T-cell (primary cell): Measurements from ENCODE around the gene ANKRD28. TPM values are rescaled to one million over a fixed set of nuclear protein-coding genes. Genes with fewer than 3 reads are reported as not detected.

Experiments
- ATAC-seq, 4 experiments: fragments of 200-7000 bp in 3 of 4; fragments of 150-1000 bp in 1 of 4; cut with Tn5 transposase; replicated peaks in 1 of 4; 1 replicate in 3 of 4; 2 replicates in 1 of 4; pipeline ENCODE4 v1.10.0; 2021; ENCODE audit warnings: moderate library complexity in 3 of 4, mild to moderate bottlenecking in 2 of 4, moderate number of reproducible peaks in 1 of 4
- CTCF ChIA-PET, 2 donors: fragments of 300-600 bp; sonication (Branson Sonifier 250); formaldehyde crosslinking; loops; one replicate each; lab custom pipeline; 2022; ENCODE audit warnings: antibody characterized with exemption in 2 of 2; lab: Charles Lee
- POLR2A ChIA-PET, 2 donors: fragments of 300-600 bp; sonication (Branson Sonifier 250); formaldehyde crosslinking; loops; one replicate each; lab custom pipeline; 2022; ENCODE audit warnings: antibody characterized with exemption in 2 of 2; lab: Charles Lee
- DNase-seq, 35 experiments: peaks; one replicate each; pipeline versions ENCODE4 v3.0.0 to v3.0.0-alpha.2; 2013 to 2023
- H3K27ac ChIP-seq: one replicate; pipeline ENCODE4 v1.5.1; 2013; ENCODE audit warnings: low read length
- H3K27me3 ChIP-seq, 2 experiments: replicated peaks in 1 of 2; 1 replicate in 1 of 2; 2 replicates in 1 of 2; pipeline versions ENCODE4 v1.6.1 to v1.7.0; 2013; ENCODE audit warnings: low read length in 1 of 2, mixed read lengths in 1 of 2; ENCODE audit not compliant: control insufficient read depth in 2 of 2, insufficient read depth in 2 of 2; ENCODE audit errors: extremely low read depth in 1 of 2
- H3K36me3 ChIP-seq, 2 donors: 1 replicate in 1 of 2; 2 replicates in 1 of 2; pipeline versions ENCODE4 v1.6.1 to v1.7.0; 2013; ENCODE audit warnings: low read length in 1 of 2; ENCODE audit not compliant: control insufficient read depth in 2 of 2, insufficient read depth in 1 of 2; ENCODE audit errors: extremely low read depth in 1 of 2
- H3K4me1 ChIP-seq, 2 experiments: 1 replicate in 1 of 2; 2 replicates in 1 of 2; pipeline versions ENCODE4 v1.6.1 to v1.7.0; 2013; ENCODE audit warnings: low read length in 2 of 2, mixed read lengths in 1 of 2; ENCODE audit not compliant: insufficient read depth in 2 of 2, control insufficient read depth in 1 of 2; ENCODE audit errors: extremely low read depth in 1 of 2
- H3K4me3 ChIP-seq, 2 donors: 1 replicate in 1 of 2; 2 replicates in 1 of 2; pipeline versions ENCODE4 v1.5.1 to v1.7.0; 2013; ENCODE audit warnings: mild to moderate bottlenecking in 2 of 2, low read length in 1 of 2, moderate library complexity in 1 of 2; ENCODE audit not compliant: control insufficient read depth in 1 of 2; ENCODE audit errors: extremely low read depth in 1 of 2
- H3K9me3 ChIP-seq: 2 replicates; pipeline ENCODE4 v1.7.0; 2013
- H3K27ac Mint-ChIP-seq, 2 donors: one replicate each; pipeline ENCODE4 v1.8.0; 2020 to 2021; ENCODE audit warnings: mild to moderate bottlenecking in 2 of 2, mixed read lengths in 2 of 2
- H3K27me3 Mint-ChIP-seq, 2 donors: one replicate each; pipeline ENCODE4 v1.8.0; 2021 to 2022; ENCODE audit warnings: mixed read lengths in 2 of 2
- H3K36me3 Mint-ChIP-seq: one replicate; pipeline ENCODE4 v1.8.0; 2021; ENCODE audit warnings: mixed read lengths
- H3K4me1 Mint-ChIP-seq, 3 donors: one replicate each; pipeline ENCODE4 v1.8.0; 2020 to 2022; ENCODE audit warnings: mixed read lengths in 3 of 3, mild to moderate bottlenecking in 1 of 3
- H3K4me3 Mint-ChIP-seq, 3 donors: one replicate each; pipeline ENCODE4 v1.8.0; 2020 to 2022; ENCODE audit warnings: mild to moderate bottlenecking in 3 of 3, mixed read lengths in 3 of 3, moderate library complexity in 3 of 3
- H3K9me3 Mint-ChIP-seq, 3 donors: one replicate each; pipeline ENCODE4 v1.8.0; 2020 to 2022; ENCODE audit warnings: mixed read lengths in 3 of 3
- WGBS: methylation state at CpG from one replicate; pipeline ENCODE4 v1.1.5; 2013; ENCODE audit warnings: missing lambda C conversion rate; ENCODE audit not compliant: insufficient coverage; 5-methylcytosine and 5-hydroxymethylcytosine counted together
- total RNA-seq, 35 experiments: library from RNA in 6 of 35; stranded (reverse) in 6 of 35; fragments of 120-200 nt in 1 of 35; gene quantifications; one replicate each; pipeline versions ENCODE4 v1.2.1 to v1.2.4 and lab custom pipeline; 2013 to 2026

Gene ANKRD28
- total RNA-seq, 5 donors from 2014 or later (not counting 1 experiment from before 2014, with no cell fraction given) = 30.1 to 67.6 (median 39.0) TPM

DNA sequence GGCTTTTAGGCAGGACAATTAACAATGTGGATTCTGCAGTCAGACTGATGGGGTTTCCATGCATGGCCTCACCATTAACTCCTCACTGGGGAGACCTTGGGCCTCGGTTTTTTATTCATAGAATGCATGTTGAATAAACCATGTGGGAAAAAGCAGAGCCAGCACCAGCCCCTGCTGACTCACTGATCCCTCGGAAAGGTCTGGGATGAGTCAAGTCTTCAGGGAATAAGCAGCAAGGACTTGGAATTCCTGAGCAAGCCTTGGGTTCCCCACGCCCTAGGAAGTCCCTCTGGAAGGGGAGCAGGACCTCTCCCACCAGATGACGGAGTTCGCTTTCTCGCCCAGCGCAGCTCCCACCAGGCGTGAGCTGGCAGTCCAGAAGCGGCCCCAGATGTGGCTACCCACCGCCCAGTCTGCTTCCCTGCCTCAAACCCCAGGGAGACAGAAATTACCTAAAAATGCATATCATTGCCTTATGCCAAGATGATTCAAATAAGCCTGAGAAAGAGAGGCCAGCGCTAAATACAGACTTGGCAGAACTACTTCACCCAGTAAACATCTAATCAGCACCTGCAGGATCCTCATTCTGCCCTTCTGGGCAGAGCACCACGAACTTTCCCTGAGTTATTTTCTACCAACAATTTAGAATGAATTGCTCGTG lies 150.8 kb downstream of the ANKRD28 start:
- Histone ChIP-seq H3K27ac (no peak overlapping the region), H3K27me3 (peaks cover 0 to 9% of the 10 kb centered on the region in 2 experiments), H3K36me3 (peaks cover 0 to 5% of the 10 kb centered on the region in 2 donors), H3K4me1 (peaks cover 24 to 50% of the 10 kb centered on the region in 2 experiments), H3K4me3 (peak overlapping the region in 1 of 2 donors; percentile 9), H3K9me3 (no peaks in the 10 kb centered on the region)
- H3K36me3 Mint-ChIP-seq = peaks cover 19% of the 10 kb centered on the region
- CTCF ChIA-PET = interaction anchor here in 1 of 2 donors (1.0 kb wide), 2 partner anchors 10 to 20 kb away, joined by 3 read pairs; no protein-coding TSS in a partner anchor
- H3K9me3 Mint-ChIP-seq = peaks cover 0 to 9% (median 0%) of the 10 kb centered on the region in 3 donors
- DNase-seq (no peak), ATAC-seq (peak in 2 of 4 experiments; percentile 13 to 26)
- peak overlapping the region; percentile 18 to 21 for H3K27ac Mint-ChIP-seq
- H3K4me3 Mint-ChIP-seq = peak overlapping the region; percentile 50 to 64 (median 50)
- 77% methylated on average over 10 of the region's 13 CpGs for WGBS
- POLR2A ChIA-PET = no interaction called here
- peaks cover 5 to 9% of the 10 kb centered on the region in 2 donors for H3K27me3 Mint-ChIP-seq
- peaks cover 49 to 64% (median 62%) of the 10 kb centered on the region in 3 donors for H3K4me1 Mint-ChIP-seq

- POLR2A ChIA-PET = interaction anchor here (0.5 to 0.6 kb wide), 4 partner anchors 13 to 219 kb away, joined by 3 to 7 read pairs (median 4); no protein-coding TSS in a partner anchor
- Histone ChIP-seq H3K9me3 (no peaks in the 10 kb centered on the region), H3K27ac (no peak overlapping the region), H3K4me1 (peaks cover 24 to 48% of the 10 kb centered on the region in 2 experiments), H3K4me3 (no peak overlapping the region), H3K27me3 (peaks cover 0 to 1% of the 10 kb centered on the region in 2 experiments), H3K36me3 (peaks cover 0 to 5% of the 10 kb centered on the region in 2 donors)
- DNase-seq (no peak), ATAC-seq (no peak)
- H3K36me3 Mint-ChIP-seq = peaks cover 29% of the 10 kb centered on the region
- H3K4me1 Mint-ChIP-seq = peaks cover 54 to 66% (median 64%) of the 10 kb centered on the region in 3 donors
- H3K9me3 Mint-ChIP-seq = peaks cover 0 to 9% (median 0%) of the 10 kb centered on the region in 3 donors
- H3K4me3 Mint-ChIP-seq = peak overlapping the region in 1 of 3 donors; percentile 64
- WGBS = 94% methylated on average over 12 of the region's 18 CpGs
- H3K27me3 Mint-ChIP-seq = peaks cover 0 to 4% of the 10 kb centered on the region in 2 donors
- H3K27ac Mint-ChIP-seq = no peak overlapping the region
- CTCF ChIA-PET = interaction anchor here (0.6 to 0.7 kb wide), 2 partner anchors 167 to 423 kb away, joined by 4 to 10 read pairs; no protein-coding TSS in a partner anchor
Observed at GRCh38 chr3:15645740-15646501, 151.9 kb downstream of the ANKRD28 start.

DNA sequence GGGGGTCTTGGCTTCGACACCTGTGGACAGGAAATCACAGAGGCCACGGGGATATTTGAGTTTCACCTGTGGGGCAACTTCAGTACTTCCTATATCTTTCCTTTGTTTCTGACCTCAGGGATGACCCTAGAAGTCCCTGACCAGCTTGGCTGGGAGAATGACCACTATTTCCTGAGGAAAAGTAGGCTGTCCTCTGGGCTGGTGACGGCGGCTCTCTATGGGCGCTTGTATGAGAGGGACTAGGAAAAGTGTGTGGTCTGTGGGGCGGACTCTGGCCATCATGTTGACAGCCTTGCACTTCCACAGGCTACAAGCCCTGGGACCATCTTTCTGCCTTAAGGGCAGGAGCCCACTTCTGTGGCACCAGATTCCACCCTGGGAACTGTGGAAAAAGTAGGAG lies 152.5 kb downstream of the ANKRD28 start:
- H3K9me3 Mint-ChIP-seq = peaks cover 0 to 9% (median 0%) of the 10 kb centered on the region in 3 donors
- Histone ChIP-seq H3K9me3 (no peaks in the 10 kb centered on the region), H3K4me1 (peaks cover 24 to 48% of the 10 kb centered on the region in 2 experiments), H3K27ac (no peak overlapping the region), H3K27me3 (no peaks in the 10 kb centered on the region), H3K36me3 (peaks cover 0 to 5% of the 10 kb centered on the region in 2 donors), H3K4me3 (no peak overlapping the region)
- H3K4me3 Mint-ChIP-seq = no peak overlapping the region
- peaks cover 0 to 3% of the 10 kb centered on the region in 2 donors for H3K27me3 Mint-ChIP-seq
- no peak for ATAC-seq
- 100% methylated on average over 4 of the region's 6 CpGs for WGBS
- DNase-seq = no peak
- H3K36me3 Mint-ChIP-seq = peaks cover 29% of the 10 kb centered on the region
- H3K4me1 Mint-ChIP-seq = peaks cover 52 to 62% (median 57%) of the 10 kb centered on the region in 3 donors
- CTCF ChIA-PET = no interaction called here
- POLR2A ChIA-PET = interaction anchor here in 1 of 2 donors (0.6 kb wide), 2 partner anchors 33 to 220 kb away, joined by 3 read pairs; no protein-coding TSS in a partner anchor
- no peak overlapping the region for H3K27ac Mint-ChIP-seq

DNA sequence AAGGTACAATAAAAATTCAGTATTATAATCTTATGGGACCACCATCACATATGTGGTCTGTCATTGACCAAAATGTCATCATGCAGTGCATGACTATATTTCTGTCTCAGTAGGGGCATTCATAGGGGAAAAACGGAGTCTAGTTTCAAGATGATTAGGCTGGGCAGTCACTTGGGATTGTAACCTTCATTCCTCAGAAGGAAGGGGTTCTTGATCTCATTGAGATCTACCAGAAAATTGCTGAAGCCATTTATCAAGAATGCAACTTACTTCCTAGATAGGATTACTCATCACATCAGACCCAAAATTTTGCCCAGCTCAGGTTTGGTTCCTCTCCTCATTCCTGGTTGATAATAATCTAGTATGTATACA lies 158.9 kb downstream of the ANKRD28 start:
- ATAC-seq (no peak), DNase-seq (no peak)
- Mint-ChIP-seq H3K4me1 (peaks cover 28 to 41% (median 33%) of the 10 kb centered on the region in 3 donors), H3K27me3 (no peaks in the 10 kb centered on the region), H3K4me3 (no peak overlapping the region), H3K36me3 (peaks cover 26% of the 10 kb centered on the region), H3K27ac (no peak overlapping the region), H3K9me3 (no peaks in the 10 kb centered on the region)
- no peaks in the 10 kb centered on the region for H3K36me3 ChIP-seq
- no peak overlapping the region for H3K4me3 ChIP-seq
- WGBS = no CpG with 5 or more reads among the region's 1 CpG
- H3K4me1 ChIP-seq = peaks cover 8 to 22% of the 10 kb centered on the region in 2 experiments
- ChIA-PET POLR2A (no interaction called here), CTCF (no interaction called here)
- H3K27me3 ChIP-seq = no peaks in the 10 kb centered on the region
- no peaks in the 10 kb centered on the region for H3K9me3 ChIP-seq
- H3K27ac ChIP-seq = no peak overlapping the region

DNA sequence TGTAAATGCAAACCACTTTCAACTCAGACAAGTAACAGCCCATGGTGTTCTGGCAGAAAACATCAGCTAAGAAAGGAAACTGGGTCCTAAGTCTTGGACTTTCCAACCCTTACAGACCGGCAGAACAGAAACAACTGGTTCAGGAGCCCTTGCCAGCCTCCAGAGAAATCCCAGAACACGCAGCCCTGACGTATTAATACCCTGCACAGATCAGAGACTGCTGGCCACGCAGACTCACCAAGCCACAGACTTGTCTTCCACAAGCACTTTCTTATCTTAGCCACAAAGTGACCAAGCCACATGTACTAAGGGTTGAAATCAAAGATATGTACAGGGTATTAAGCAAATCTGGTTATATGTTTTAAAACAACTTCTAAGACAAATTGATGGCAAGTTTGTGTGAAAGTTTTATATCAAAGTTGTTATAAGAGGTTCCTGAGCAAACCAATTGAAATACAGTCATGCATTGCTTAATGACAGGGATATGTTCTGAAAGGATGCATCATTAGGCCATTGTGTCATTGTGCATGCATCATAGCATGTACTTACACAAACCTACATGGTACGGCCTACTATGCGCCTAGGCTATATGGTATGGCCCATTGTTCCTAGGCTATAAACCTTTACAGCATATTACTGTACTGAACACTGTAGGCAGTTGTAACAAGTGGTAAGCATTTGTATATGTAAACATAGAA lies 159.4 kb downstream of the ANKRD28 start:
- WGBS = 94% methylated on average over 3 of the region's 6 CpGs
- Mint-ChIP-seq H3K36me3 (peaks cover 26% of the 10 kb centered on the region), H3K4me3 (no peak overlapping the region)

More for the DNA sequence above, 159.4 kb downstream of the ANKRD28 start:
- Histone ChIP-seq H3K27me3 (no peaks in the 10 kb centered on the region), H3K4me1 (peaks cover 8 to 22% of the 10 kb centered on the region in 2 experiments), H3K4me3 (no peak overlapping the region), H3K27ac (no peak overlapping the region), H3K36me3 (no peaks in the 10 kb centered on the region), H3K9me3 (no peaks in the 10 kb centered on the region)
- H3K4me1 Mint-ChIP-seq = peaks cover 28 to 41% (median 33%) of the 10 kb centered on the region in 3 donors
- POLR2A ChIA-PET = interaction anchor here in 1 of 2 donors (0.6 kb wide), 1 partner anchor 873 kb away, joined by 3 read pairs; no protein-coding TSS in a partner anchor
- H3K9me3 Mint-ChIP-seq = no peaks in the 10 kb centered on the region
- DNase-seq = no peak
- H3K27ac Mint-ChIP-seq = no peak overlapping the region
- CTCF ChIA-PET = no interaction called here
- H3K27me3 Mint-ChIP-seq = no peaks in the 10 kb centered on the region
- no peak for ATAC-seq
